Measurements from ENCODE around the gene CTNNA3.

The CTNNA3 gene

GRCh38 chr10:66591865-66592264, 1104.1 kb downstream of the CTNNA3 start:
- no peak for DNase-seq

- DNase-seq, result no peak
Measured at GRCh38 chr10:66587680-66588050, 1108.3 kb downstream of the CTNNA3 start.

- no peak for DNase-seq
Measured at GRCh38 chr10:66586897-66587679, 1108.9 kb downstream of the CTNNA3 start.

GRCh38 chr10:66586073-66586472, 1109.9 kb downstream of the CTNNA3 start:
- no peak for DNase-seq

- no peak for DNase-seq
Measured at GRCh38 chr10:66575251-66575855, 1120.6 kb downstream of the CTNNA3 start.

- DNase-seq, result no peak
Measured at GRCh38 chr10:66572700-66573099, 1123.3 kb downstream of the CTNNA3 start.

DNA sequence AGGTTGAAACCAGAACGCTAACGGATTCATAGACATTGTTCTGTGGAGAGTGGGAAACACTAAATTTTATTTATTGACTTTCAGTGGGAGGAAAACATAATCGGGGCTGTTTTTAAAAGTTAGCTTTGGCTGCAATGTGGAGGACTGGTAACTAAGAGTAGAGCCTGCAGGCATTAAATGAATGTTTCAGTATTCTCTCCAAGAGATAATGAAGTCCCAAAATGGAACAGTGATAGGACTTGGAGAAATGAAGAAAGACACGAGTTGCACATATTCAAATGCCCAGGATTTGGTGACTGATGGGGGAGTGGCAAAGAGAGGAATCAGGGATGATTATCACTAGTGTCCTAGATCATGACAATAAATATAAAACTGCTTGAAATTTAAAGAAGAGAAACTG, 1130.0 kb downstream of the CTNNA3 start:
- DNase-seq, result no peak

DNA sequence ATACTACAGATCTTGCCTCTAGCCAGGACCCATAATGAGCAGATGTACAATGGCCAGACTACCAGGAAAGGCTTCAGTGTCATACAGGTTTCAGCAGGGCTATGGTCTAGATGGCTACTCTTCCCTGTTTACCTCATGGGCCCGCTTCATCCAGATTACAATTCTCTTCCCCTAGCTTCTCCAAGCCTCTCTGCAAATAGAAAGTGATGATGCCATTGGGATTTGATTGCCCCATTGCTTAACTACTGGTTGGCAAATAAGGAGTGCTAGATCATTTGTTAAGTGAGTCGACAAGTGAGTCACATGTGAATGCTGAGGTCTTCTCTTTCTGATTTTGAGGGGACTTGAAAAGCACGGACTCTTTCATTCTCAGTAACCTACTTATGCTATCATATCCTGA, 1131.7 kb downstream of the CTNNA3 start:
- DNase-seq, result no peak

DNA sequence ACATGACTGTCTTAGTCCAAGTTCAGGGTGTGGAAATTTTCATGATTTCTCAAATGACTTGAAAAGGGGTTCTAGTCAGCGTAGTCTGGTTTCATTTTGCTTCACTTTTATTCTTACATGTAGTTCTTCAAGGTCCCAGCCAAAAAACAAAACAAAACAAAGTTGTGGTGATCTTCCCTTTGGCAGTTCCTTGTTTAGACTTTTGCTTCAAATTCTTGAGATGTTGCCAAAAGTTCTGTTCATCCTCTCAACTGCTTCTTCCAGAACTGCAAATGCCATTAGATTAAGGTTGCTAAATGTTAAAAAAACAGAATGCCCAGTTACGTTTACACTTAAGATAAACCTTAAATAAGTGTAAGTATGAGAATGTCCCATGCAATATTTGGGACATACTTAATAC, 1140.9 kb downstream of the CTNNA3 start:
- no peak for DNase-seq

DNA sequence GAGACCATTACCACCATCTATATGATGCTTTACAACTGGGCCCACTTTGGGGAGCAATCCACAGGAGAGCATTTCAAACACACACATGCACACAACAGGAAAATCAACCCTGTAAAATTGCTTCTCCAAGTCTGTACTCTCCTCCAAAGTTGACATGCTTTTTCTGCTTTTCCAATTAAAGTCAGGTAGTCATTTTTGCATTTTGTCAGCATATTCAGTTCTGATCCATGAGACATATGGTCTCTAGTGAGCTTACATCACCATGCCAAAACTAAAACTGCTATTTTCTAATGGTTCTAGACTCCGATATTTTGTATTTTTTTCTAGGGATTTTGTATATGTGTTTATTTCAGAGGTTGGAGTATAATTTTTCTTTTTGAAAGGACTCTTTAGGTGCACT, 1143.7 kb downstream of the CTNNA3 start:
- DNase-seq, result no peak

- DNase-seq, result no peak
Measured at GRCh38 chr10:66550351-66550750, 1145.6 kb downstream of the CTNNA3 start.

DNA sequence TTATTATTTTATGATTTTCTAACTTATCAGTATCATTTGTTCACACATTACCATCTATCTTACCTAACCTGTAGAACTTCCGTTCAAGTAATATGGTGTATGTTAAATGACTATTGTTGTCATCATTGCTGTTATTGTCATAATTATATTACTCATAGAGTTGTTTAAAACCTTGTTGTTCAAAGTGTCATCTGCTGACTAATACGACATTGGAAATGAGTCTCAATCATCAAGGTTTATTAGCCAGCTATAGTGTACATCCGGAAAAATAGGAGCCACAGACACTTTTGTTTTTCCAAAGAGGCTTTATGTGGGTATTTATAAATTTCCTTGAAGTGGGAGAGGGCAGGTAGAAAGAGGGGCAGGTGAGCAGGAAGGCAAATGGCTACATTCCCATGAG, 1157.1 kb downstream of the CTNNA3 start:
- DNase-seq, result no peak

- DNase-seq, result no peak
Measured at GRCh38 chr10:66538371-66538770, 1157.6 kb downstream of the CTNNA3 start.

DNA sequence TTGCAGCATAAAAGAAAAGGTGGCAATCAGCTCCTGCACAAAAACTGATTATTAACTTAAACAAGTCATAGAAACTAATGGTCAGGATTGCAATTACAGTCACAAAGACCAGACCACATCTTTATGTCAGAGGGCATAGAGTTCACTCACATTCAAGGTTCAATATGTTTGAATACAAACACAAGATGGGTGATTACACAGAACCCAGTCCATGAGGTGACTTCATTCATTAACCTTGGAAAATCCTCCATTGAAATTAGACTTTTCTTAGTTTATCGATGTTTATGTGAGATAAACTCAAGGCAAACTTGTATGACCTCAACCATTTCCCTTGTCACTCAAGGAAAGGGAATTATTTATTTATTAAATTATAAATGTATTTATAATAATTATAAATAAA, 1158.8 kb downstream of the CTNNA3 start:
- no peak for DNase-seq

DNA sequence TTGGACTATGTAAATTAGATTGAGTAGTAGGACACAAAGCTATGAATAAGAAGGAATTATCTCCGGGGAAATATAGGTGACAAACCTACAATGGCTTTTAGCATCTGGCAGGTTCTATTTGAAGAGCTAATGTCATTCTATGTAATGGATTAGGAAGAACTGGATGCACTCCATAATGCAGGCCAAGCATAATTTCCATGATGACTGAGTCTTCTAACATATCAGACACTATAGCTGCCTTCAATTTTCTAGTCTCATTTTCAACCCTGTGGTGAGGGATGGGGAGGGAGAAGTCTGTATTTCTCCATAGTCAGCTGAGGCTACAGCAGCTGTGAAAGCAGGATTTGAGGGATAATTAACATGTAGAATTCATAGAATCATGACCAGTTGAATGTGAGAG, 1160.6 kb downstream of the CTNNA3 start:
- DNase-seq, result no peak

DNA sequence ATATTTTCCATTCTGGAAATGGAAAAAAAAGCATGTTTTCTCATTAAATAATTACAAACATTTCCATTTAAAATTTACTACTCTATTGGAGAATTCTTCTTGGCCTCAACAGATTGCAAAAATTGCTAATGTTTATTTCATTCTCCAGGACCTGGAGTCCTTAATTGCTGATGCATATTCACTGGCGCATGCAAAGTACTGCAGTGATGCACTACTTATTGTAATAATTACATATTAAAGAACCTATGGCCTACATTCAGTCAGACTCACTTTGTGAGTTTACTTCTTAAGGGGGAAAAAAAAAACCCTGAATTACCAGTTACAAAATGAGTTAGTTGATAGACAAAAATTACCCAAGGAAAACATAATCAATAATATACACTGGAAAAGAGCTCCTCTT, 1161.1 kb downstream of the CTNNA3 start:
- no peak for DNase-seq

GRCh38 chr10:66521506-66521905, 1174.5 kb downstream of the CTNNA3 start:
- DNase-seq, result no peak

- DNase-seq, result no peak
Measured at GRCh38 chr10:66519616-66520015, 1176.4 kb downstream of the CTNNA3 start.

DNA sequence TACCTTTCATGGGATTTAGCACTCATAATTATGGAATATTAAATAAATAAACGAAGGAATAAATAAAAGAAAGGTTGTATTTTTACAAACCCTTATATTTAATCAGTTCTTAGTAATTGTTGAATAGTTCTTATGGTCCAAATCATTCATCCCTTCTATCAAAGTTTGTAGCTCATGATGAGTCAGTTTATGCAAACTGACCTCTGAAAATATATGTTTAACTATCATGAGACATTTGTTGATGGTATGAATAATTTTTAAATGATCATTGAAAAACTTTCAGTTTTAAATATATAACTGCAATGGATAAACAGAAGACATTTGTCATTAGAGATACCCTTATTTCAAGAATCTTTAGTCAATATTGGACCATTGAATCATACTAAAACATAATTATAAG, 1181.3 kb downstream of the CTNNA3 start:
- no peak for DNase-seq

- DNase-seq, result no peak
Measured at GRCh38 chr10:66513504-66513903, 1182.5 kb downstream of the CTNNA3 start.

GRCh38 chr10:66505003-66505657, 1190.9 kb downstream of the CTNNA3 start:
- DNase-seq, result no peak

DNA sequence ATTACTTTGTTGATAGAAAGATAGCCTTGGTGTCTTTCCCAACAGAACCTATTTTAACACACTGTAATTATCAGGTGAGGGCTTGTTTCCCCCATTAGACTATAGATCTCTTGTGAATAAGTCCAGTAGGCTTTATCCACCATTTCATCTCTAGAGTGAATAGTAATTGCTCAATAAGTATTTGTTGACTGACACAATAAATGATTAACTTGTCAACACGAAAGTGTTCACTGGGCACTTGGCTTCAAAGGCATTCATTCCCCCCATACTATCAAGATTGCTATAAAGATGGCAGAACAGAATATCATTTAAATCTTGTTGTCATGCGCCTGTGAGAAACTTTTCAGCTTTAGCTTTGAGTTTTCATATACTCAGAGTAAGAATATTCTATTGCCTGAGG, 1194.6 kb downstream of the CTNNA3 start:
- DNase-seq, result no peak

DNA sequence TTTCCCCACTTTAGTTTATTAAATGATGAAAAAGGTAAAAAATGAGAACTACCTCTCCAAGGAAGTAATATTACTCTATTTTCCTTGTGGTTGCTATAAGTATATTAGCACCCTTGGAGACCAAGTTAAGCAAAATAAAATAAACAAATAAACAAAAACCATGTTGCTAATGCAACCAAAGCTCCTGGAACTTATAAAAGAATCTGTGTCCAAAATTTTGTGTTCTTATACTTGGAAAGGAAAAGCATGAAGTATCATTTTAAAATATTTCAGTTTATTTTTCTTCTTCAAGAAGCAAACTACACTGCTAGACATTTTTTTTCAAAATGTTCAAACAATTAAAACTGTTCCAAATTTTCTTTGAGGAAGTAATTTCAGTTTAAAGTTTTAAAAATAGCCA, 1212.0 kb downstream of the CTNNA3 start:
- no peak for DNase-seq

- DNase-seq, result no peak
Measured at GRCh38 chr10:66472156-66472555, 1223.8 kb downstream of the CTNNA3 start.

Measured in stimulated activated CD4-positive, alpha-beta T cell treated with anti-CD3 and anti-CD28 coated beads, Interleukin-4, amount 100 ng/mL, for 1 hour (primary cell).